Esophagus muscularis mucosa (tissue), 3 donors: ENCODE measurements around the gene SFXN1.

Source experiments
- CTCF ChIP-seq, 3 experiments: fragments of 200-600 bp in 2 of 3; fragments of 450-650 bp in 1 of 3; sonication (generic) in 2 of 3; IDR thresholded peaks; one replicate each; pipeline ENCODE4 v1.5.1; 2017 to 2019; ENCODE audit warnings: antibody characterized with exemption in 3 of 3, mild to moderate bottlenecking in 2 of 3, moderate library complexity in 1 of 3
- POLR2A ChIP-seq: fragments of 450-650 bp; IDR thresholded peaks from one replicate; pipeline ENCODE4 v1.6.1; 2017; ENCODE audit warnings: antibody characterized with exemption, moderate library complexity, mild to moderate bottlenecking, low read depth

- no peak for TF ChIP-seq CTCF (IDR thresholded peaks at IDR 0.05)
- TF ChIP-seq POLR2A: no peak
Measured at GRCh38 chr5:175520321-175520720, 42.0 kb downstream of the SFXN1 start.
